IMR-90 (cell line): ENCODE results near the gene IGIP. TPM values are rescaled to one million over a fixed set of nuclear protein-coding genes. Genes with fewer than 3 reads are reported as not detected.

ENCODE experiments used
- ATAC-seq: fragments of 200-7000 bp; cut with Tn5 transposase; 2 replicates; pipeline ENCODE4 v1.9.1; 2020; ENCODE audit warnings: low read depth, mild to moderate bottlenecking, moderate library complexity
- BruUV-seq: library from RNA; stranded (reverse); fragments of 400-500 nt; replicated peaks from 2 replicates; lab custom pipeline; 2021; lab: Mats Ljungman, UMichigan
- CTCF ChIA-PET: fragments of 300-600 bp; formaldehyde crosslinking; extraction: SDS; loops from one replicate; lab custom pipeline; 2021; ENCODE audit warnings: antibody characterized with exemption; lab: Yijun Ruan, JAX
- POLR2A ChIA-PET: fragments of 300-600 bp; sonication (Branson Sonifier 250); formaldehyde crosslinking; loops from one replicate; lab custom pipeline; 2022; ENCODE audit warnings: antibody characterized with exemption; ENCODE audit not compliant: unreplicated experiment; lab: Charles Lee
- DNase-seq: peaks from one replicate; pipeline ENCODE4 v3.0.0; 2013
- H2AFZ ChIP-seq: replicated peaks from 2 replicates; pipeline ENCODE3; 2013; ENCODE audit warnings: low read length, mild to moderate bottlenecking; ENCODE audit not compliant: poor library complexity
- H2AK5ac ChIP-seq: 2 replicates; pipeline ENCODE4 v1.6.1; 2013; ENCODE audit warnings: low read depth, low read length, inconsistent platforms
- H2AK9ac ChIP-seq: replicated peaks from 2 replicates; pipeline ENCODE3; 2013; ENCODE audit warnings: mild to moderate bottlenecking, low read depth, low read length, moderate library complexity; ENCODE audit not compliant: poor library complexity
- H2BK120ac ChIP-seq: 2 replicates; pipeline ENCODE4 v1.6.1; 2013; ENCODE audit warnings: low read depth, low read length, inconsistent platforms
- H2BK15ac ChIP-seq: 3 replicates; pipeline ENCODE4 v1.6.1; 2013; ENCODE audit warnings: low read depth, low read length, inconsistent platforms
- H2BK20ac ChIP-seq: 2 replicates; pipeline ENCODE4 v1.6.1; 2013; ENCODE audit warnings: low read depth, mild to moderate bottlenecking, inconsistent platforms, low read length, moderate library complexity
- H2BK5ac ChIP-seq: 2 replicates; pipeline ENCODE4 v1.6.1; 2013; ENCODE audit warnings: mild to moderate bottlenecking, low read depth, low read length, inconsistent platforms; ENCODE audit not compliant: poor library complexity, severe bottlenecking
- H3K14ac ChIP-seq: replicated peaks from 2 replicates; pipeline ENCODE4 v1.6.1; 2013; ENCODE audit warnings: low read depth, low read length, inconsistent platforms
- H3K18ac ChIP-seq: 2 replicates; pipeline ENCODE4 v1.6.1; 2013; ENCODE audit warnings: low read depth, low read length, control low read depth
- H3K23ac ChIP-seq: 2 replicates; pipeline ENCODE4 v1.6.1; 2013; ENCODE audit warnings: low read depth, low read length, inconsistent platforms
- H3K27ac ChIP-seq: 2 replicates; pipeline ENCODE4 v1.5.1; 2013; ENCODE audit warnings: mild to moderate bottlenecking, control low read depth, low read length; ENCODE audit not compliant: insufficient read depth
- H3K27me3 ChIP-seq: 2 replicates; pipeline ENCODE4 v1.6.1; 2013; ENCODE audit warnings: low read length; ENCODE audit not compliant: control insufficient read depth, insufficient read depth
- H3K36me3 ChIP-seq: 2 replicates; pipeline ENCODE4 v1.6.1; 2013; ENCODE audit warnings: low read length, mixed read lengths; ENCODE audit not compliant: control insufficient read depth, insufficient read depth
- H3K4ac ChIP-seq: 2 replicates; pipeline ENCODE4 v1.6.1; 2013; ENCODE audit warnings: low read depth, low read length, inconsistent platforms
- H3K4me1 ChIP-seq: 2 replicates; pipeline ENCODE4 v1.6.1; 2013; ENCODE audit warnings: low read length, mixed read lengths; ENCODE audit not compliant: control insufficient read depth, insufficient read depth
- H3K4me2 ChIP-seq: 2 replicates; pipeline ENCODE4 v1.6.1; 2013; ENCODE audit warnings: low read depth, mild to moderate bottlenecking, control low read depth, low read length, moderate library complexity
- H3K4me3 ChIP-seq: 2 replicates; pipeline ENCODE4 v1.5.1; 2013; ENCODE audit warnings: low read depth, mild to moderate bottlenecking, control low read depth, low read length, moderate library complexity; ENCODE audit not compliant: insufficient read depth
- H3K56ac ChIP-seq: 2 replicates; pipeline ENCODE4 v1.6.1; 2013; ENCODE audit warnings: low read length, inconsistent platforms; ENCODE audit not compliant: insufficient read depth; ENCODE audit errors: extremely low read depth
- H3K79me1 ChIP-seq, 2 experiments: 2 replicates each; pipeline ENCODE4 v1.6.1; 2013; ENCODE audit warnings: low read length in 2 of 2, inconsistent platforms in 1 of 2, low read depth in 1 of 2
- H3K9ac ChIP-seq: 2 replicates; pipeline ENCODE4 v1.6.1; 2013; ENCODE audit warnings: low read depth, low read length, control low read depth
- H3K9me1 ChIP-seq: 2 replicates; pipeline ENCODE4 v1.6.1; 2013; ENCODE audit warnings: low read length, inconsistent platforms; ENCODE audit not compliant: insufficient read depth
- H3K9me3 ChIP-seq: 2 replicates; pipeline ENCODE4 v1.6.1; 2013; ENCODE audit warnings: low read length; ENCODE audit not compliant: control insufficient read depth, insufficient read depth
- H4K20me1 ChIP-seq: 2 replicates; pipeline ENCODE4 v1.6.1; 2013; ENCODE audit warnings: low read length, inconsistent platforms; ENCODE audit not compliant: insufficient read depth
- H4K5ac ChIP-seq: 2 replicates; pipeline ENCODE4 v1.6.1; 2013; ENCODE audit warnings: mild to moderate bottlenecking, low read depth, low read length, control low read depth
- H4K8ac ChIP-seq, 2 experiments: 2 replicates each; pipeline ENCODE4 v1.6.1; 2013; ENCODE audit warnings: low read depth in 2 of 2, low read length in 2 of 2, control low read depth in 1 of 2, inconsistent platforms in 1 of 2
- H4K91ac ChIP-seq: 2 replicates; pipeline ENCODE4 v1.6.1; 2013; ENCODE audit warnings: low read depth, low read length, inconsistent platforms; ENCODE audit not compliant: insufficient read depth
- CTCF ChIP-seq: conservative IDR thresholded peaks from 2 replicates; pipeline ENCODE4 v1.5.1; 2012; ENCODE audit warnings: mild to moderate bottlenecking, low read depth, low read length, improper control_type of control experiment
- MXI1 ChIP-seq: IDR thresholded peaks from 2 replicates; pipeline ENCODE4 v1.6.1; 2012; ENCODE audit warnings: low read depth, mild to moderate bottlenecking, low read length, moderate library complexity, borderline replicate concordance
- NFE2L2 ChIP-seq: fragments of 150-350 bp; IDR thresholded peaks from 2 replicates; pipeline ENCODE4 v1.6.1; 2016; ENCODE audit warnings: low read depth, mild to moderate bottlenecking, low read length
- POLR2A ChIP-seq: IDR thresholded peaks from 2 replicates; pipeline ENCODE4 v1.6.1; 2012; ENCODE audit warnings: mild to moderate bottlenecking, low read depth, low read length
- RCOR1 ChIP-seq: IDR thresholded peaks from 2 replicates; pipeline ENCODE4 v1.6.1; 2012; ENCODE audit warnings: mild to moderate bottlenecking, low read length, improper control_type of control experiment; ENCODE audit not compliant: insufficient replicate concordance
- SMC3 ChIP-seq: fragments of 150-350 bp; IDR thresholded peaks from 2 replicates; pipeline ENCODE4 v1.6.1; 2016; ENCODE audit warnings: low read depth, mild to moderate bottlenecking, antibody characterized with exemption, low read length, moderate library complexity
- USF2 ChIP-seq: fragments of 150-350 bp; IDR thresholded peaks from 2 replicates; pipeline ENCODE4 v1.6.1; 2017; ENCODE audit warnings: mild to moderate bottlenecking, antibody characterized with exemption, low read length, low read depth
- dilution Hi-C: fragments of 300-500 bp; cut with HindIII; formaldehyde crosslinking; loops from one replicate; pipeline ENCODE4 v1.14.3; 2018; ENCODE audit warnings: low sequenced_read_pairs; ENCODE audit not compliant: unreplicated experiment
- in situ Hi-C: fragments of 300-500 bp; cut with MboI; formaldehyde crosslinking; loops from 3 replicates; pipeline ENCODE4 v1.14.3; 2019; ENCODE audit warnings: low sequenced_read_pairs, inconsistent platforms, mixed read lengths
- intact Hi-C: fragments of 100-400 bp; cut with micrococcal nuclease; formaldehyde crosslinking; loops from 2 replicates; pipeline ENCODE4 v1.10.0; 2022
- polyA plus RNA-seq, 3 experiments: library from polyadenylated mRNA; depleted of rRNA; stranded (reverse); fragments of >200 nt; gene quantifications; 2 replicates each; pipeline ENCODE4 v1.2.3, GENCODE V29; 2012; ENCODE audit warnings: low replicate concordance in 1 of 3
- total RNA-seq: library from RNA; depleted of rRNA; stranded (reverse); fragments of >200 nt; gene quantifications from 2 replicates; pipeline ENCODE4 v1.2.3, GENCODE V29; 2012

IGIP gene
- total and polyA plus RNA-seq, 2 of the 4 experiments (the other 2 are of a cell fraction): 1.2 to 5.0 TPM

- Histone ChIP-seq H3K9me1 (no peaks in the 10 kb centered on the region), H3K4me3 (no peak overlapping the region), H3K4me1 (no peaks in the 10 kb centered on the region), H3K9me3 (peaks cover 1% of the 10 kb centered on the region), H3K56ac (no peak overlapping the region), H4K5ac (no peak overlapping the region), H4K91ac (no peak overlapping the region), H3K23ac (no peak overlapping the region), H3K36me3 (no peaks in the 10 kb centered on the region), H2AK5ac (no peak overlapping the region), H4K20me1 (no peaks in the 10 kb centered on the region), H2BK20ac (no peak overlapping the region), H3K27me3 (peaks cover 11% of the 10 kb centered on the region), H3K79me1 (no peaks in the 10 kb centered on the region), H3K4ac (no peak overlapping the region), H2AK9ac (no peak overlapping the region), H3K18ac (no peak overlapping the region), H3K9ac (no peak overlapping the region), H2BK15ac (no peak overlapping the region), H4K8ac (no peak overlapping the region), H3K4me2 (no peak overlapping the region), H2BK5ac (no peak overlapping the region), H3K14ac (no peak overlapping the region), H2BK120ac (no peak overlapping the region), H3K27ac (no peak overlapping the region), H2AFZ (no peak overlapping the region)
- intact Hi-C loops (no loop called here), in situ Hi-C loops (no loop called here), dilution Hi-C loops (no loop called here)
- CTCF ChIA-PET: interaction anchor here (1.3 kb wide), 1 partner anchor 14 kb away, joined by 4 read pairs; no protein-coding TSS in a partner anchor
- no TSS peak for BruUV-seq
- POLR2A ChIA-PET: no interaction called here
- DNase-seq (no peak), ATAC-seq (no peak)
- TF ChIP-seq SMC3 (no peak), CTCF (no peak), POLR2A (no peak), NFE2L2 (no peak), MXI1 (no peak), RCOR1 (no peak), USF2 (no peak)
These were observed 30.8 kb upstream of the IGIP start for GRCh38 chr5:140094889-140095288.
